ENCODE data around the gene GTF2IRD1. TPM values are rescaled to one million over a fixed set of nuclear protein-coding genes. Genes with fewer than 3 reads are reported as not detected.
A peak's percentile ranks its signal among the peaks of the same experiment; 100 is the strongest.

The GTF2IRD1 gene
- total RNA-seq, 1 experiment from 2014 or later = 54.0 TPM

GRCh38 chr7:74475243-74475986 lies 21.7 kb downstream of the GTF2IRD1 start:
- Histone ChIP-seq H3K27ac (ENCODE audit: low read length) (no peak overlapping the region; the same call in none of the 2 replicates), H3K36me3 (ENCODE audit: control insufficient read depth, insufficient read depth, low read length) (no peaks in the 10 kb centered on the region), H3K4me3 (ENCODE audit: low read depth in 2 of 2, low read length in 2 of 2) (no peak overlapping the region), H3K27me3 (ENCODE audit: control insufficient read depth, insufficient read depth, low read length) (no peaks in the 10 kb centered on the region), H3K4me1 (ENCODE audit: control insufficient read depth, insufficient read depth, low read length) (peaks cover 36% of the 10 kb centered on the region), H3K9me3 (ENCODE audit: control insufficient read depth, insufficient read depth, low read depth, low read length) (no peaks in the 10 kb centered on the region)
- no peak for ATAC-seq
- TF ChIP-seq TCF7L2 (IDR thresholded peaks at IDR 0.05; ENCODE audit: low read depth, low read length) = no peak
- no peak for TF ChIP-seq SIN3A (IDR thresholded peaks at IDR 0.05; ENCODE audit: borderline replicate concordance, insufficient read depth, low read depth, low read length)
- TF ChIP-seq REST (IDR thresholded peaks at IDR 0.05; ENCODE audit: insufficient read depth in 1 of 2, low read depth in 2 of 2, low read length in 1 of 2) = no peak
- TF ChIP-seq CTCF (IDR thresholded peaks at IDR 0.05) = no peak
- no peak for TF ChIP-seq POLR2AphosphoS5 (IDR thresholded peaks at IDR 0.05; ENCODE audit: low read depth, low read length)
- no TSS peak for BruUV-seq (replicated peaks)
- CTCF ChIA-PET = no interaction called here
- in situ Hi-C loops (cut with HindIII; ENCODE audit: low pct_unique_long_range_greater_than_20kb, low sequenced_read_pairs) (no loop called here), intact Hi-C loops (cut with micrococcal nuclease; ENCODE audit: unreplicated experiment) (no loop called here)
- DNase-seq (ENCODE audit: low read depth, low spot score) = no peak
- POLR2A ChIA-PET = interaction anchor here (0.6 kb wide), 1 partner anchor 55 kb away, joined by 6 read pairs; no protein-coding TSS in a partner anchor

GRCh38 chr7:74475987-74476350 lies 22.3 kb downstream of the GTF2IRD1 start:
- DNase-seq (ENCODE audit: low read depth, low spot score) (no peak), ATAC-seq (no peak)
- ChIA-PET CTCF (no interaction called here), POLR2A (interaction anchor here (0.6 kb wide), 1 partner anchor 56 kb away, joined by 6 read pairs; no protein-coding TSS in a partner anchor)
- H3K4me1 ChIP-seq (ENCODE audit: control insufficient read depth, insufficient read depth, low read length) = peaks cover 41% of the 10 kb centered on the region
- intact Hi-C loops (cut with micrococcal nuclease; ENCODE audit: unreplicated experiment) (no loop called here), in situ Hi-C loops (cut with HindIII; ENCODE audit: low pct_unique_long_range_greater_than_20kb, low sequenced_read_pairs) (no loop called here)
- peak overlapping the region; percentile 17 for H3K27ac ChIP-seq (ENCODE audit: low read length)
- no peaks in the 10 kb centered on the region for H3K9me3 ChIP-seq (ENCODE audit: control insufficient read depth, insufficient read depth, low read depth, low read length)
- TF ChIP-seq CTCF (IDR thresholded peaks at IDR 0.05) (no peak), TCF7L2 (IDR thresholded peaks at IDR 0.05; ENCODE audit: low read depth, low read length) (no peak), POLR2AphosphoS5 (IDR thresholded peaks at IDR 0.05; ENCODE audit: low read depth, low read length) (no peak), REST (IDR thresholded peaks at IDR 0.05; ENCODE audit: insufficient read depth in 1 of 2, low read depth in 2 of 2, low read length in 1 of 2) (no peak), SIN3A (IDR thresholded peaks at IDR 0.05; ENCODE audit: borderline replicate concordance, insufficient read depth, low read depth, low read length) (no peak)
- H3K36me3 ChIP-seq (ENCODE audit: control insufficient read depth, insufficient read depth, low read length) = no peaks in the 10 kb centered on the region
- H3K27me3 ChIP-seq (ENCODE audit: control insufficient read depth, insufficient read depth, low read length) = no peaks in the 10 kb centered on the region
- no TSS peak for BruUV-seq (replicated peaks)
- H3K4me3 ChIP-seq (ENCODE audit: low read depth in 2 of 2, low read length in 2 of 2) = no peak overlapping the region
